ENCODE measurements around the gene PRDM16. TPM values are rescaled to one million over a fixed set of nuclear protein-coding genes. Genes with fewer than 3 reads are reported as not detected.
A peak's percentile ranks its signal among the peaks of the same experiment; 100 is the strongest.

PRDM16 gene
- total and polyA plus RNA-seq, 2 of the 13 experiments (the other 11 are each of a cell fraction or from before 2014, with no cell fraction given) = 0.15 to 0.81 TPM

DNA sequence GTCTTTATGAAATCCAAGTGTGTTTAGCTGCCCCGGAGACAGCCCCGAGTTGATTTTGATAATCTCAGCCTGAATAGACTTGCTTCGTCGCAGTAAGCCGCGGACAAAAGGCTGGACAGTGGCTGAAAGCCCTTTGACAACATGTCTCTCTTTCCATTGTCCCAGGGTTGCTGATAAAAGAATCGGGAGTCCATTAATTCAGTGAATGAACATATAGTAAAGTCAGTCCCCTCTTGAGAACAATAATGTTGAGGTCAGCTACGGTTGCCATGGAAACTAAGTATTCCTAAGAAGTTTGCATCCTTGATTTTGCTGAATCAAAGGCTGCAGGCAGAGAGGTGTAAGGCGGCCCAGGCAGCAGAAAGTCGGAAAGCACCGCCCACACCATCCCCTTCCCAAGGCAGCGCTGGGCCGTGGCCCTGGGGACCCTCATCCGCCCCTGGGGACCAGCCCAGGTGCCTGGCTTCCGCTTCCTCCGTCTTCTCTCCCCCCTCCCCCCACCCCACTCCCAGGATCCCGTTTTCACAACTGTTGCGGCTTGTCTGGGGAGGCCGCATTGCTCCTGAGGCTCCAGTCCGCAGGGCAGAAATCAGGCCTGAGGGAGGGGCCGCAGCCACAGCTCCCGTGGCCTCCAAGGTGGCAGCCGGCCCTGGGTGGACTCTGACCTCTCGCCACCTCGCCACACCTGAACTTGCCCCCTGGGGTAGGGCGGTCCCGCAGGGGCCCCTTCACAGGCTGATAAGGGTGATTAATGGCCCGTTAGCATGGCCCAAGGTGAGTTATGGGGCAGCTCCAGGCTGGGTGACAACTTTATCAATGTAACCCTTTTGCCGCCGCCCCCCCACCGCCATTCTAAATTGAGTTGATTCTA lies 180.9 kb downstream of the PRDM16 start (continued):
- TF ChIP-seq RCOR2 (CRISPR knock-in tag; IDR thresholded peaks at IDR 0.05) = no peak
- TF ChIP-seq HMG20A (CRISPR knock-in tag; IDR thresholded peaks at IDR 0.05; ENCODE audit: borderline replicate concordance) = no peak
- no peak for TF ChIP-seq ZNF549 (CRISPR knock-in tag; IDR thresholded peaks at IDR 0.05)
- no peak for TF ChIP-seq ZNF839 (CRISPR knock-in tag; IDR thresholded peaks at IDR 0.05; ENCODE audit: borderline replicate concordance)
- TF ChIP-seq, protein P1, sequence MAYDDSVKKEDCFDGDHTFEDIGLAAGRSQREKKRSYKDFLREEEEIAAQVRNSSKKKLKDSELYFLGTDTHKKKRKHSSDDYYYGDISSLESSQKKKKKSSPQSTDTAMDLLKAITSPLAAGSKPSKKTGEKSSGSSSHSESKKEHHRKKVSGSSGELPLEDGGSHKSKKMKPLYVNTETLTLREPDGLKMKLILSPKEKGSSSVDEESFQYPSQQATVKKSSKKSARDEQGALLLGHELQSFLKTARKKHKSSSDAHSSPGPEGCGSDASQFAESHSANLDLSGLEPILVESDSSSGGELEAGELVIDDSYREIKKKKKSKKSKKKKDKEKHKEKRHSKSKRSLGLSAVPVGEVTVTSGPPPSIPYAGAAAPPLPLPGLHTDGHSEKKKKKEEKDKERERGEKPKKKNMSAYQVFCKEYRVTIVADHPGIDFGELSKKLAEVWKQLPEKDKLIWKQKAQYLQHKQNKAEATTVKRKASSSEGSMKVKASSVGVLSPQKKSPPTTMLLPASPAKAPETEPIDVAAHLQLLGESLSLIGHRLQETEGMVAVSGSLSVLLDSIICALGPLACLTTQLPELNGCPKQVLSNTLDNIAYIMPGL (CRISPR knock-in tag; IDR thresholded peaks at IDR 0.05; ENCODE audit: borderline replicate concordance in 1 of 2, low read depth in 1 of 2) = no peak
- TF ChIP-seq, protein P2, sequence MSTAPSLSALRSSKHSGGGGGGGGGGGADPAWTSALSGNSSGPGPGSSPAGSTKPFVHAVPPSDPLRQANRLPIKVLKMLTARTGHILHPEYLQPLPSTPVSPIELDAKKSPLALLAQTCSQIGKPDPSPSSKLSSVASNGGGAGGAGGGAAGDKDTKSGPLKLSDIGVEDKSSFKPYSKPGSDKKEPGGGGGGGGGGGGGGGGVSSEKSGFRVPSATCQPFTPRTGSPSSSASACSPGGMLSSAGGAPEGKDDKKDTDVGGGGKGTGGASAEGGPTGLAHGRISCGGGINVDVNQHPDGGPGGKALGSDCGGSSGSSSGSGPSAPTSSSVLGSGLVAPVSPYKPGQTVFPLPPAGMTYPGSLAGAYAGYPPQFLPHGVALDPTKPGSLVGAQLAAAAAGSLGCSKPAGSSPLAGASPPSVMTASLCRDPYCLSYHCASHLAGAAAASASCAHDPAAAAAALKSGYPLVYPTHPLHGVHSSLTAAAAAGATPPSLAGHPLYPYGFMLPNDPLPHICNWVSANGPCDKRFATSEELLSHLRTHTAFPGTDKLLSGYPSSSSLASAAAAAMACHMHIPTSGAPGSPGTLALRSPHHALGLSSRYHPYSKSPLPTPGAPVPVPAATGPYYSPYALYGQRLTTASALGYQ (CRISPR knock-in tag; IDR thresholded peaks at IDR 0.05) = no peak
- TF ChIP-seq ZNF607 (CRISPR knock-in tag; IDR thresholded peaks at IDR 0.05; ENCODE audit: borderline replicate concordance) = 0 out of 2 replicates have a peak, but pooled peaks have one; percentile 24
- TF ChIP-seq, protein P3, sequence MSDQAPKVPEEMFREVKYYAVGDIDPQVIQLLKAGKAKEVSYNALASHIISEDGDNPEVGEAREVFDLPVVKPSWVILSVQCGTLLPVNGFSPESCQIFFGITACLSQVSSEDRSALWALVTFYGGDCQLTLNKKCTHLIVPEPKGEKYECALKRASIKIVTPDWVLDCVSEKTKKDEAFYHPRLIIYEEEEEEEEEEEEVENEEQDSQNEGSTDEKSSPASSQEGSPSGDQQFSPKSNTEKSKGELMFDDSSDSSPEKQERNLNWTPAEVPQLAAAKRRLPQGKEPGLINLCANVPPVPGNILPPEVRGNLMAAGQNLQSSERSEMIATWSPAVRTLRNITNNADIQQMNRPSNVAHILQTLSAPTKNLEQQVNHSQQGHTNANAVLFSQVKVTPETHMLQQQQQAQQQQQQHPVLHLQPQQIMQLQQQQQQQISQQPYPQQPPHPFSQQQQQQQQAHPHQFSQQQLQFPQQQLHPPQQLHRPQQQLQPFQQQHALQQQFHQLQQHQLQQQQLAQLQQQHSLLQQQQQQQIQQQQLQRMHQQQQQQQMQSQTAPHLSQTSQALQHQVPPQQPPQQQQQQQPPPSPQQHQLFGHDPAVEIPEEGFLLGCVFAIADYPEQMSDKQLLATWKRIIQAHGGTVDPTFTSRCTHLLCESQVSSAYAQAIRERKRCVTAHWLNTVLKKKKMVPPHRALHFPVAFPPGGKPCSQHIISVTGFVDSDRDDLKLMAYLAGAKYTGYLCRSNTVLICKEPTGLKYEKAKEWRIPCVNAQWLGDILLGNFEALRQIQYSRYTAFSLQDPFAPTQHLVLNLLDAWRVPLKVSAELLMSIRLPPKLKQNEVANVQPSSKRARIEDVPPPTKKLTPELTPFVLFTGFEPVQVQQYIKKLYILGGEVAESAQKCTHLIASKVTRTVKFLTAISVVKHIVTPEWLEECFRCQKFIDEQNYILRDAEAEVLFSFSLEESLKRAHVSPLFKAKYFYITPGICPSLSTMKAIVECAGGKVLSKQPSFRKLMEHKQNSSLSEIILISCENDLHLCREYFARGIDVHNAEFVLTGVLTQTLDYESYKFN (CRISPR knock-in tag; conservative IDR thresholded peaks at IDR 0.05) = peak; percentile 79
- TF ChIP-seq POLR2A (IDR thresholded peaks at IDR 0.05; ENCODE audit: insufficient read depth in 1 of 2, low read depth in 2 of 2, low read length in 2 of 2) = no peak; a peak in 1 of 4 replicates
- no peak for TF ChIP-seq JARID2 (CRISPR knock-in tag; IDR thresholded peaks at IDR 0.05; ENCODE audit: insufficient replicate concordance)
- TF ChIP-seq SRSF1 (optimal IDR thresholded peaks at IDR 0.05; ENCODE audit: low read depth, low read length) = no peak
- TF ChIP-seq, protein P4, sequence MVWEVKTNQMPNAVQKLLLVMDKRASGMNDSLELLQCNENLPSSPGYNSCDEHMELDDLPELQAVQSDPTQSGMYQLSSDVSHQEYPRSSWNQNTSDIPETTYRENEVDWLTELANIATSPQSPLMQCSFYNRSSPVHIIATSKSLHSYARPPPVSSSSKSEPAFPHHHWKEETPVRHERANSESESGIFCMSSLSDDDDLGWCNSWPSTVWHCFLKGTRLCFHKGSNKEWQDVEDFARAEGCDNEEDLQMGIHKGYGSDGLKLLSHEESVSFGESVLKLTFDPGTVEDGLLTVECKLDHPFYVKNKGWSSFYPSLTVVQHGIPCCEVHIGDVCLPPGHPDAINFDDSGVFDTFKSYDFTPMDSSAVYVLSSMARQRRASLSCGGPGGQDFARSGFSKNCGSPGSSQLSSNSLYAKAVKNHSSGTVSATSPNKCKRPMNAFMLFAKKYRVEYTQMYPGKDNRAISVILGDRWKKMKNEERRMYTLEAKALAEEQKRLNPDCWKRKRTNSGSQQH (CRISPR knock-in tag; IDR thresholded peaks at IDR 0.05; ENCODE audit: low read depth) = no peak
- no peak for TF ChIP-seq MAFG (CRISPR knock-in tag; IDR thresholded peaks at IDR 0.05)
- TF ChIP-seq ZNF816 (CRISPR knock-in tag; IDR thresholded peaks at IDR 0.05; ENCODE audit: borderline replicate concordance) = no peak
- TF ChIP-seq, protein P5, sequence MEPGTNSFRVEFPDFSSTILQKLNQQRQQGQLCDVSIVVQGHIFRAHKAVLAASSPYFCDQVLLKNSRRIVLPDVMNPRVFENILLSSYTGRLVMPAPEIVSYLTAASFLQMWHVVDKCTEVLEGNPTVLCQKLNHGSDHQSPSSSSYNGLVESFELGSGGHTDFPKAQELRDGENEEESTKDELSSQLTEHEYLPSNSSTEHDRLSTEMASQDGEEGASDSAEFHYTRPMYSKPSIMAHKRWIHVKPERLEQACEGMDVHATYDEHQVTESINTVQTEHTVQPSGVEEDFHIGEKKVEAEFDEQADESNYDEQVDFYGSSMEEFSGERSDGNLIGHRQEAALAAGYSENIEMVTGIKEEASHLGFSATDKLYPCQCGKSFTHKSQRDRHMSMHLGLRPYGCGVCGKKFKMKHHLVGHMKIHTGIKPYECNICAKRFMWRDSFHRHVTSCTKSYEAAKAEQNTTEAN (CRISPR knock-in tag; conservative IDR thresholded peaks at IDR 0.05) = no peak
- no peak for TF ChIP-seq U2AF2 (IDR thresholded peaks at IDR 0.05; ENCODE audit: low read depth, low read length)
